Panc1 (cell line): Measurements from ENCODE around the gene DTNBP1.

Source experiments
- POLR2AphosphoS5 ChIP-seq: IDR thresholded peaks from 2 replicates; pipeline ENCODE4 v1.6.1; 2012; ENCODE audit warnings: mild to moderate bottlenecking, low read depth, low read length, moderate library complexity
- REST ChIP-seq, 2 experiments: IDR thresholded peaks; 2 replicates each; pipeline ENCODE4 v1.6.1; 2011 to 2012; ENCODE audit warnings: low read depth in 2 of 2, control low read depth in 1 of 2, low read length in 1 of 2, mild to moderate bottlenecking in 1 of 2, moderate library complexity in 1 of 2; ENCODE audit not compliant: insufficient read depth in 1 of 2
- SIN3A ChIP-seq: IDR thresholded peaks from 2 replicates; pipeline ENCODE4 v1.6.1; 2012; ENCODE audit warnings: low read depth, mild to moderate bottlenecking, low read length, moderate library complexity, borderline replicate concordance; ENCODE audit not compliant: insufficient read depth
- TF ChIP-seq, protein P1 (sequence below): fragments of 450-650 bp; IDR thresholded peaks from 2 replicates; pipeline ENCODE4 v1.5.1; 2017; ENCODE audit warnings: mild to moderate bottlenecking

DNA sequence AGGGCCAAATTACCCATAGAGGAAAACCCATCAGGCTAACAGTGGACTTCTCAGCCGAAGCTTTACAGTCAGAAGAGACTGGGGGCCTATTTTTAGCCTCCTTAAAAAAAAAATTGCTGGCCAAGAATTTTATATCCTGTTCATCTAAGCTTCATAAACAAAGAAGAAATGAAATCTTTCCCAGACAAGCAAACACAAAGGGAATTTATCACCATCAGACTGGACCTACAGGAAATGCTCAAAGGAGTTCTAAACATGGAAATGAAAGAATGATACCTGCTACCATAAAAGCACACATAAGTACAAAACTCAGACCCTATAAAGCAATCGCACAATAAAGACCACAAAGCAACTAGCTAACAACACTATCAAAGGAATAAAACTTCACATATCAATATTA, 19.3 kb downstream of the DTNBP1 start:
- TF ChIP-seq, protein P1, sequence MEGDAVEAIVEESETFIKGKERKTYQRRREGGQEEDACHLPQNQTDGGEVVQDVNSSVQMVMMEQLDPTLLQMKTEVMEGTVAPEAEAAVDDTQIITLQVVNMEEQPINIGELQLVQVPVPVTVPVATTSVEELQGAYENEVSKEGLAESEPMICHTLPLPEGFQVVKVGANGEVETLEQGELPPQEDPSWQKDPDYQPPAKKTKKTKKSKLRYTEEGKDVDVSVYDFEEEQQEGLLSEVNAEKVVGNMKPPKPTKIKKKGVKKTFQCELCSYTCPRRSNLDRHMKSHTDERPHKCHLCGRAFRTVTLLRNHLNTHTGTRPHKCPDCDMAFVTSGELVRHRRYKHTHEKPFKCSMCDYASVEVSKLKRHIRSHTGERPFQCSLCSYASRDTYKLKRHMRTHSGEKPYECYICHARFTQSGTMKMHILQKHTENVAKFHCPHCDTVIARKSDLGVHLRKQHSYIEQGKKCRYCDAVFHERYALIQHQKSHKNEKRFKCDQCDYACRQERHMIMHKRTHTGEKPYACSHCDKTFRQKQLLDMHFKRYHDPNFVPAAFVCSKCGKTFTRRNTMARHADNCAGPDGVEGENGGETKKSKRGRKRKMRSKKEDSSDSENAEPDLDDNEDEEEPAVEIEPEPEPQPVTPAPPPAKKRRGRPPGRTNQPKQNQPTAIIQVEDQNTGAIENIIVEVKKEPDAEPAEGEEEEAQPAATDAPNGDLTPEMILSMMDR, result no peak
- TF ChIP-seq POLR2AphosphoS5 (no peak), REST (IDR thresholded peaks at IDR 0.05; ENCODE audit: insufficient read depth in 1 of 2, low read depth in 2 of 2, low read length in 1 of 2) (no peak), SIN3A (no peak)
